ENCODE measurements around the gene AGAP3. TPM values are rescaled to one million over a fixed set of nuclear protein-coding genes. Genes with fewer than 3 reads are reported as not detected.

The AGAP3 gene
- polyA plus RNA-seq, 3 donors: 6.4 to 133 (median 6.8) TPM

DNA sequence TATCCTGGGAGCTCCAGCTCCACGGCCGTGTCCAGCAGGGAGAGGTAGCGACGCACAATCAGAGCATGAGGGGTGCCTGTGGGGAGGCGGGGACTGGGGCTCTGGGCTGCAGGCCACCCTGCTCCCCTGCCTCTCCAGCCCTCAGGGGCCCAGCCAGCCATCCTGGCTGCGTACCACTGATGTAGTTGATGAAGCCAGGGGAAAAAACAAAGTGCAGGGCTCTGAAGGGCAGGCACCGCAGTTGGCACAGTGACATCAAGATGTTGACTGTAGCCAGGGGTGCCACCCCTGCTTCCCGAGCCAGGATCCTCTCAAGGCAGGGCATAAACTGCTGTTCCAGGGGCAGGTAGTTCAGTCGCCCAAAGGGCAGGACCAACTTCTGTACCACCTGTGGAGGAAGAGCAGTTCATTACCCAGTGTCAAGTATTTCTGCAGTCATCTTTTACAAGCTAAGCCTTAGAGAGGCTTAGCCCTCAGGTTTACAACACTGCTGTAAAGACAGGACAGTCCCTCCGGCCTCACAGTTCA is 8.5 kb upstream of the AGAP3 start:
- H3K27me3 ChIP-seq (ENCODE audit: control insufficient read depth in 2 of 2, insufficient read depth in 2 of 2, low read length in 2 of 2): no peaks in the 10 kb centered on the region
- H3K27ac ChIP-seq (ENCODE audit: low read depth in 1 of 2, low read length in 2 of 2): peak overlapping the region in 1 of 2 donors; percentile 3
- peaks cover 37 to 48% of the 10 kb centered on the region in 2 donors for H3K36me3 ChIP-seq (replicated peaks in 1 of 2; ENCODE audit: control insufficient read depth in 1 of 2, insufficient read depth in 2 of 2, low read length in 2 of 2)
- no peak overlapping the region for H3K9ac ChIP-seq (ENCODE audit: insufficient read depth, low read length, poor library complexity, severe bottlenecking)
- H3K4me1 ChIP-seq (ENCODE audit: control insufficient read depth in 1 of 2, insufficient read depth in 2 of 2, low read length in 2 of 2): peaks cover 27 to 35% of the 10 kb centered on the region in 2 donors
- no peak for DNase-seq
- TF ChIP-seq, protein P1, sequence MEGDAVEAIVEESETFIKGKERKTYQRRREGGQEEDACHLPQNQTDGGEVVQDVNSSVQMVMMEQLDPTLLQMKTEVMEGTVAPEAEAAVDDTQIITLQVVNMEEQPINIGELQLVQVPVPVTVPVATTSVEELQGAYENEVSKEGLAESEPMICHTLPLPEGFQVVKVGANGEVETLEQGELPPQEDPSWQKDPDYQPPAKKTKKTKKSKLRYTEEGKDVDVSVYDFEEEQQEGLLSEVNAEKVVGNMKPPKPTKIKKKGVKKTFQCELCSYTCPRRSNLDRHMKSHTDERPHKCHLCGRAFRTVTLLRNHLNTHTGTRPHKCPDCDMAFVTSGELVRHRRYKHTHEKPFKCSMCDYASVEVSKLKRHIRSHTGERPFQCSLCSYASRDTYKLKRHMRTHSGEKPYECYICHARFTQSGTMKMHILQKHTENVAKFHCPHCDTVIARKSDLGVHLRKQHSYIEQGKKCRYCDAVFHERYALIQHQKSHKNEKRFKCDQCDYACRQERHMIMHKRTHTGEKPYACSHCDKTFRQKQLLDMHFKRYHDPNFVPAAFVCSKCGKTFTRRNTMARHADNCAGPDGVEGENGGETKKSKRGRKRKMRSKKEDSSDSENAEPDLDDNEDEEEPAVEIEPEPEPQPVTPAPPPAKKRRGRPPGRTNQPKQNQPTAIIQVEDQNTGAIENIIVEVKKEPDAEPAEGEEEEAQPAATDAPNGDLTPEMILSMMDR (IDR thresholded peaks at IDR 0.05): no peak
- H4K20me1 ChIP-seq (ENCODE audit: insufficient read depth, low read length): peaks cover 53% of the 10 kb centered on the region
- intact Hi-C loops (cut with micrococcal nuclease): loop anchor here in 1 of 2 donors (2.0 to 5.0 kb wide), 2 partner anchors 15 to 35 kb away; no protein-coding TSS in a partner anchor
- H3K27ac Mint-ChIP-seq: peak overlapping the region in 2 of 7 donors; percentile 21 to 24
- peaks cover 30 to 41% of the 10 kb centered on the region in 2 donors for H3K36me3 Mint-ChIP-seq
- H3K9me3 ChIP-seq (replicated peaks in 1 of 2; ENCODE audit: control insufficient read depth in 1 of 2, insufficient read depth in 1 of 2, low read length in 2 of 2): no peaks in the 10 kb centered on the region
- peaks cover 32% of the 10 kb centered on the region for H3K79me2 ChIP-seq (ENCODE audit: insufficient read depth, low read length)
- 89% methylated on average over 6 of the region's 10 CpGs for WGBS (ENCODE audit: insufficient coverage)
- peaks cover 0 to 1% (median 0%) of the 10 kb centered on the region in 3 donors for H3K27me3 Mint-ChIP-seq (ENCODE audit: low read depth in 3 of 3)
- peak overlapping the region in 1 of 2 donors; percentile 56 for H3K4me3 Mint-ChIP-seq
- H3K9me3 Mint-ChIP-seq: peaks cover 0 to 3% (median 0%) of the 10 kb centered on the region in 7 donors
- H2AFZ ChIP-seq (ENCODE audit: insufficient read depth, low read depth, low read length, poor library complexity, severe bottlenecking): no peak overlapping the region
- H3K4me2 ChIP-seq (replicated peaks; ENCODE audit: extremely low read depth, low read length, poor library complexity, severe bottlenecking): no peak overlapping the region
- no peak overlapping the region for H3K4me3 ChIP-seq (replicated peaks in 1 of 3; ENCODE audit: low read depth in 2 of 3, low read length in 3 of 3)
- peaks cover 21% of the 10 kb centered on the region for H3K4me1 Mint-ChIP-seq

DNA sequence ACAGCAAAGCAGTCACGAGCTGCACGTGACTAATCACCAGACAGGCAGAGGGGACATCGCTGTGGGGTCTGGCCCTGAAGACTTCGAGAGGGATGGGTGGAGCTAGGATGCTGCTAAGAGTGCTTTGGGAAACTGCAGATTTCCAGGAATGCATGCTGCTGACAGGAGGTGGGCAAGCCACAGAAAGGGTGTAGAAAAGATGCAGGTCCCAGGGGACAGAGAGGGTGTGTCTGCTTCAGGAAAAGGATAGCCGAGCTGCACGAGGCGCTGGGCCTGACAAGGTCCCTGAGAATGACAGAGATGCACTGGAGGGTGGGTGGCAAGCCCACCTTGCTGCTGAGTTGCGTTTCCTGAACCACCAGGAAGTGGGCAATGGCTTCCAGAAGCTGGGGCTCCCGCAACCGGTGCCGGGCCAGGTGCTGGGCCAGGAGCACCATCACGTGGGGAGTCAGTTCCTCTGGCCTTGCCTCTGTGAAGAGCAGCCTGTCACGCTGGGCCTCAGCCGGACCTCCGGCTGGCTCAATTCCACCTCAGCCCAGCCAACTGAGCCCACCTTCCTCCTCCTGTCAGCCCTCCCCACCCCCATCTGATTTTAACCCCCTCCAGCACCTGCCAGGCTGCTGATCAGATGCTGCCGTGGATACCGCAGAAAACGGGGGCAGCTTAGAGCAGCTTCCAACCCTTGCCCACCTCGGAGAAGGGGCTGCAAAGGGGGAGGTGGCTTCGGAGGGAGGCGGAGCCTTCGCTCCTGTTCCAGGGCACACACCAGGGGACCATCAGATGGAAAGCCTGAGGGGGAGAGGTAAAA is 7.8 kb upstream of the AGAP3 start:
- Histone ChIP-seq H3K4me3 (replicated peaks in 1 of 3; ENCODE audit: low read depth in 2 of 3, low read length in 3 of 3) (no peak overlapping the region), H3K79me2 (ENCODE audit: insufficient read depth, low read length) (peaks cover 37% of the 10 kb centered on the region), H3K9me3 (replicated peaks in 1 of 2; ENCODE audit: control insufficient read depth in 1 of 2, insufficient read depth in 1 of 2, low read length in 2 of 2) (no peaks in the 10 kb centered on the region), H3K27ac (ENCODE audit: low read depth in 1 of 2, low read length in 2 of 2) (no peak overlapping the region), H3K4me2 (replicated peaks; ENCODE audit: extremely low read depth, low read length, poor library complexity, severe bottlenecking) (no peak overlapping the region), H4K20me1 (ENCODE audit: insufficient read depth, low read length) (peaks cover 53% of the 10 kb centered on the region), H3K9ac (ENCODE audit: insufficient read depth, low read length, poor library complexity, severe bottlenecking) (no peak overlapping the region), H3K36me3 (replicated peaks in 1 of 2; ENCODE audit: control insufficient read depth in 1 of 2, insufficient read depth in 2 of 2, low read length in 2 of 2) (peaks cover 33 to 46% of the 10 kb centered on the region in 2 donors), H3K4me1 (ENCODE audit: control insufficient read depth in 1 of 2, insufficient read depth in 2 of 2, low read length in 2 of 2) (peaks cover 29 to 41% of the 10 kb centered on the region in 2 donors), H3K27me3 (ENCODE audit: control insufficient read depth in 2 of 2, insufficient read depth in 2 of 2, low read length in 2 of 2) (no peaks in the 10 kb centered on the region), H2AFZ (ENCODE audit: insufficient read depth, low read depth, low read length, poor library complexity, severe bottlenecking) (no peak overlapping the region)
- peaks cover 30 to 40% of the 10 kb centered on the region in 2 donors for H3K36me3 Mint-ChIP-seq
- WGBS (ENCODE audit: insufficient coverage): 74% methylated on average over 15 of the region's 22 CpGs
- H3K9me3 Mint-ChIP-seq: peaks cover 0 to 3% (median 0%) of the 10 kb centered on the region in 7 donors
- H3K4me3 Mint-ChIP-seq: peak overlapping the region in 1 of 2 donors; percentile 56
- TF ChIP-seq, protein P1 (IDR thresholded peaks at IDR 0.05): no peak
- H3K4me1 Mint-ChIP-seq: peaks cover 23% of the 10 kb centered on the region
- peaks cover 0 to 1% (median 0%) of the 10 kb centered on the region in 3 donors for H3K27me3 Mint-ChIP-seq (ENCODE audit: low read depth in 3 of 3)
- intact Hi-C loops (cut with micrococcal nuclease): loop anchor here in 1 of 2 donors (2.0 to 5.0 kb wide), 2 partner anchors 14 to 34 kb away; no protein-coding TSS in a partner anchor
- peak overlapping the region in 3 of 7 donors; percentile 13 to 24 (median 21) for H3K27ac Mint-ChIP-seq
- no peak for DNase-seq

Data from CD14-positive monocyte (primary cell).